CD1c-positive myeloid dendritic cell (primary cell): ENCODE measurements around the gene ASAH2.
A peak's percentile ranks its signal among the peaks of the same experiment; 100 is the strongest.
"Not testable (repeated sequence)": the region's sequence is repeated elsewhere in the genome, so short reads cannot be mapped to it uniquely, and the experiment has no call there.

Experiments
- DNase-seq: peaks from one replicate; pipeline ENCODE4 v3.0.0-alpha.2; 2016; ENCODE audit errors: extremely low spot score

The ASAH2 gene

DNA sequence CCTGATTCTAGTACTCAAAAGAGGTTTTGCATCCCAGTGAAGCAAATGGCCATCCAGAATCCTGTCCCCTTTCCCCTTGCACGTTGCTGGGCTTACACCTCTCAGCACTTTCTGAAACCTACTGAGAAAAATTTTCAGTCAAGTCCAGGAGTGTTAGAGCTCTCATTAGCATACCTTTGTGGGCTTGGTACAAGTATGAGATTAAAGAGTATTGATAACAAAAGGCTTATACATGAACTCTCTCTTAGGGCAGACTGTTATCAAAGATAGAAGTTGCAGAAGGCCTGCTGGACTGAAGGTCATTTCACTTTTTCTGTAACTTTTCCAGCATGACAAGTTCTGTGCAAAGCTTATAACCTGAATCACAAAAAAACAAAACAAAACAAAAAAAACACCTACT is at the start of gene ASAH2:
Gene ASAH2, minus strand, starts transcription at position 123 of the 400 bp plus-strand sequence. CDS start 2,906 bp downstream, outside the sequence.
- no peak for DNase-seq

DNA sequence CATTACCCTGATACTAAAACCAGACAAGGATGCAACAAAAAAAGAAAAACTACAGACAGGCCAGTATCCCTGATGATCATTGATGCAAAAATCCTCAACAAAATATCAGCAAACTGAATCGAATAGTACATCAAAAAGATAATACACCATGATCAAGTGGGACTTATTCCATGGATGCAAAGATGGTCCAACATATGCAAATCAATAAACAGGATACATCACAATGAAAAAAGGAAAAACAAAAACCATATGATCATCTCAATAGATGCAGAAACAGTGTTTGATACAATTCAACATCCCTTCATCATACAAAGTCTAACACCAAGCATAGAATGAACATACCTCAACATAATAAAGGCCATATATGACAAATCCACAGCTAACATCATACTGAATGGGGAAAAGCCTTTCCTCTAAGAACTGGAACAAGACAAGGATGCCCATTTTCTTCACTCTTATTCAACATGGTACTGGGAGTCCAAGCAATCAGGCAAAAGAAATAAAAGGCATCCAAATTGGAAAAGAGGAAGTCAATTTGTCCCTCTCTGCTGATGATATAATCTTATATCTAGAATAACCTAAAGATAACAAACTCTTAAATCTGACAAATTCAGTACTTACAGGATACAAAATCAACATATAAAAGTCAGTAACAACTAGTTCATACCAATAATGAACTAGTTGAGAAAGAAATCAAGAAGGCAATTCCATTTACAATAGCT is 48.8 kb upstream of the ASAH2 start:
- DNase-seq: no peak

DNA sequence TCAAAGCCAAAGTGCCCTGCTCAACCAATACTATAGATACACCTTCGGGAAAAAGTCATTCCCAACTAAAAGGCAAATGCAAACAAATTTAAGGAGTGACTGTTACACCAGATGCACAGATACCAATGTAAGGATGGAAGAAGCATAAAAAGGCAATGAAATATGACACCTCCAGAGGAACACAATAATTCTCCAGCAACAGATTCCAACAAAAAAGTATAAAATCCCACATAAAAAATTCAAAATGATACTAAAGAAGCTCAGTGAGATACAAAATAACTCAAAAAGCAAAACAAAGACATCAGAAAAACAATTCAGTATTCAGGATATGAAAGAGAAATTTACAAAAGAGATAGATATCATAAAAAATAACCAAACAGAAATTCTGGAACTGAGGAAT is 44.1 kb upstream of the ASAH2 start:
- no peak for DNase-seq

DNA sequence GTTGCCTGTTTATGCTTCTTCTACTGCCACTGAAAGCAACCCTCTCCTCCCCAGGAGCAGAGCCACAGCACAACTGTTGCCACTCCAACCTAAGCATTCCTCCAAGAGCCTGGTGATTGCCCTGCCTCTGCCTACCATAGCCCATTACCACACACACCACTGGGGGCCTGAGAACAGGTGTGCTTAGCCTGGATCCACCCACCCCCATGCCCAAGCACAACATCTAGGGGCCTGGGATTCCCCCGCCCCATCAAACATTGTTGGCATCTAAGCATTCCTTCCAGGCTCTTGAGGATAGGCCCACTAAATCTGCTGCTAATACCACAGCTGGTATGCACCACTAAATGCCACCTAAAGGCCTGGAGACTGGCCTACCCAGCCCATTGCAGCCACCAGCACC is 43.3 kb upstream of the ASAH2 start:
- DNase-seq: no peak

DNA sequence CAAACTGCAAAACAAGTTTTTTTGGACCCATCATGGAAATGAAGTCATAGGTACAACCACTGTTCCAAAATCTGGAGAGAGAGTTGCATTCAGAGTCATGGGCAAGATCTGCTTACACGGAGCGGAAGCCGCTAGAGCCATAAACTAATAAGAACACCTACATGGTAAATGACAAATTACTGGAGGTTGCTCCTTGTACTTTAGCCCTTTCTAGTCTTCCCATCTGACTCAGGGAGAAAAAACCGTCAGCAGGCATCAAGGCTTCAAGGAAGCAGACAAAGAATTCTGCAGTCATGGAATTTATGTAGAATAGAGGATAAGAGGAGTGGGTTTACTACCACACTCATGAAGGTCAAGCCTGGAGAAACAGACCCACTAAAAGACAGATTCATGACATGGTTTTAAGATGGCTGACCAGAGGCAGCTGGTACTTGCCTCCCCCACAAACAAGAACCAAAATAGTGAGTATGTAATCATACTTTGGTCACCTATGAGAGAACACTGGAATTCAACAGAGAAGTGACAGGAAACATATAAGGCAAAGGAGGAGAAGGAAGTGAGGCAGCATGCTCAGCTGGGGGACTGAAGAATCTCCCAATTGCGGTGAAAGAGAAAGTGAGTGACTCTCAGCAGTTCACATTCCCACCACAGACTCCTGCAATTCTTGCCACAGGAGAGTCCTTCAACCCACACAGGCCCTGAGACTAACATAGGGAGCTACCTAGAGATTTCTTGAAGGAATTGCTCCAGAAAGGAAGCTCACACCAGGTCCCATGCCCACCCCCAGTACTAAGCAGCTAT is 42.4 kb upstream of the ASAH2 start:
- no peak for DNase-seq

DNA sequence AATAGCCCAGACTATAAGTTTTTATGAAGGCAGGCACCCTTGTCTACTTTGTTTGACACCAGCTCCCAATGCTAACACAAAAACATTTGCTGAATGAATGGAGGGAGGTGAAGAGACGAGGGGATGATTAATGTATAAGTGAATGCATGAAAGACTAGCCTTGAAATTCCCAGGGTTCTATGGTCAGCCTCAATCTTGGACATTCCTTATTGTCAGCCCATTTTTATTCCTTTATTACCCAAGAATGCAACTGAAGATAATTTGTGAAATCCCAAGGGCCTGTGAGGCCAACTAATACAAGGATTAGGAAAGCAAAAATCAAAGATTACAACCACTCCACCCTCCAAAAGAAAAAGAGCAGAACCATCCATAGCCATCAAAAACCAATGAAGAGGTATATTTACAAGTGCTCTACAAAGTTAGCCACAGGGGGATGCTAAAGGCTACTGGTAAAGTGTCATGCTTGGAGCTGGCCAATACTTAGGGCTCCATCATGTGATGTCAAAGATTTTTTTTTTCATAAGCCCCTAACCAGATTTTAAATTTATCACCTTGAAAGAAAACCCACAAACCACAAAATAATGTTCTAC is 40.0 kb upstream of the ASAH2 start:
- DNase-seq: no peak

DNA sequence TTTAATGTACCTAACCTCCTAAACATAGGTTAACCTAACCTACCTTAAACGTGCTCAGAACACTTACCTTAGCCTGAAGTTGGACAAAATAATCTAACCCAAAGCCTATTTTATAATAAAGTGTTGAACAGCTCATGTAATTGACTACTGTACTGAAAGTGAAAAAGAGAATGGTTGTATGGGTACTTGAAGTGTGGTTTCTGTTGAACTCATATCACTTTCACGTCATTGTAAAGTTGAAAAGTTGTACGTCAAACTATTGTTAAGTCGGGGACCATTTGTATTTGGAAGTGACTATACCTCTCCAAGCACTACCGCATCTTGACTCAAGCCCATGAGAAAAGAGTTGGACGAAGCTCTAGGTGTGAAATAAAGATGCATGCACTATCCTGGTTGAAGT is 37.9 kb upstream of the ASAH2 start:
- no peak for DNase-seq

DNA sequence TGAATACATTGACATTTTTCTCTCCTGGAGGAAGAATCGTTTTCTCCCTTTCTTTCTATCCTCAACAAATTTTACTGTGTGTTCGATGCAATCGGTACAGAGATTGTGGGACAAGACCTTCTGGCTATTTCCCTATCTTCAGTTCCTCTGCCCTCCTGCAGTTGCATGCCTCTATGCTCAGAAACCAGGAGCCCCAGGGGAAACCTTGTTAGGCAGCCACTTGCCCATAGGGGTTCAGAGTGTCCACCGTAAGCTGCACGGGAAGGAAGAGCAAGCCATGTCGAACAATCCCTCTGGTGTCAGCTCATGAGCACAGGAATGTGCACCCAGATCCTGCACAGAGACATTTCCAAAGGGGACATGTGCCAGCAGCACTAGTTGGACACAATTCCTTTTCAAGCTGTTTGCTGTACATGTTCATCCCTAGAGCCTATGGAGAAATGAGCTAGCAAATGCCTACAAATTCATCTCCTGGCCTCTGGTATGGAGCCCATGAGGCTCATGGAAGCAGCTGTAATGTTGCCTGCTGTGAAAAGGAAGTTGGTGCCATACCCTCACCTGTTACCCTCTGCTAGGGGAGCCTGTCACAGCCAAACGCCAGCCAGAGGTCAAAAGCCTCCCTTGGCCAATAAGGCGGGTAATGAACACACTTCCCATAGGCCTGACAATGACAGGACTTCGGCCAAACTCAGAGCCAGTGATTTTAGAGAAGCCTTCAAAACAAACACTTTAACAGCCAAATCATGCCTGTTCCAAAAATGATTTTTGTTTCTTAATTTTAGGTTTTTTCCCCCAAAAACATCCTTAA is 35.9 kb upstream of the ASAH2 start:
- DNase-seq: no peak

DNA sequence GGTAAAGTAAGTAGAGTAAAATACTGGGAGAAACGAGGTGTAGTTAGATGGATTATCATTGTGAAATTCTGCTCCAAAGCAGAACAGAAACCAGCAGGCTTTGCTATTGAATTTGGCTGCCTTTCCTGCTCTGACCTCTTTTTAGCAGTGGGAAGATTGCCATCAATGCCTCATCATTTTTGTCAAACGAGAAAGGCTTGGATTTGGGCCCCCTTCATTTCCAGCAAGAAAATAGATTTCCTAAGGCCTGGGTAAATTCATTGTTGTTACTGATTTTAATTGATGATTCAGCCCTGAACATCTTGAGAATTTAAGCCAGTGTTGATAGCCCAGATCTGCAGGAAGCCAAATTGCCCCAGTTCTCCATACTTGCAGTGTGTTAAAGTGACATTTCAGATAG is 35.2 kb upstream of the ASAH2 start:
- peak; percentile 17 for DNase-seq

DNA sequence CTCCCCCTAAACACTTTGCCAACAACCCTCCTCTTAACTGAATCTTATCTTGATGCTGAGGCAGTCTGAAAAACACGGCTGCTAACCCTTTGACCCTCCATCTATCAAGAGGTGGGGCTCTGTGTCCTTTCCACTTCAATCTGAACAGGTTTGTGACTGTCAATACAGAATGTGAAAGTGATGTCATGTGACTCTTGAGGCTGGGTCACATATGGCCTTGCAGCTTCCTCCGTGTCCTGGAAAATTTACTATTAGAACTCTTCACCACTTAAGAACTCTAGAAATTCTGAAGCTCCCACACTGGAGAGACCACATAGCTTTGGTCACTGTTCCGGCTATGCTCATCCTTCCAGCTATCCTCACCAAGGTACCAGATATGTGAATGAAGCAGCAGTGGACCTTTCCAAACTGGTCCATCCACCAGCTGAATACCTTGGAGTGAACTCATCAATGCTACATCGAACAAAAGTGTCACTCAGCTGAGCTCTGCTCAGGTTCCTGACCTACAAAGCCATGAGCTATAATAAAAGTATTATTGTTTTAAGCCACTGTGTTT is 30.7 kb upstream of the ASAH2 start:
- DNase-seq: no peak

DNA sequence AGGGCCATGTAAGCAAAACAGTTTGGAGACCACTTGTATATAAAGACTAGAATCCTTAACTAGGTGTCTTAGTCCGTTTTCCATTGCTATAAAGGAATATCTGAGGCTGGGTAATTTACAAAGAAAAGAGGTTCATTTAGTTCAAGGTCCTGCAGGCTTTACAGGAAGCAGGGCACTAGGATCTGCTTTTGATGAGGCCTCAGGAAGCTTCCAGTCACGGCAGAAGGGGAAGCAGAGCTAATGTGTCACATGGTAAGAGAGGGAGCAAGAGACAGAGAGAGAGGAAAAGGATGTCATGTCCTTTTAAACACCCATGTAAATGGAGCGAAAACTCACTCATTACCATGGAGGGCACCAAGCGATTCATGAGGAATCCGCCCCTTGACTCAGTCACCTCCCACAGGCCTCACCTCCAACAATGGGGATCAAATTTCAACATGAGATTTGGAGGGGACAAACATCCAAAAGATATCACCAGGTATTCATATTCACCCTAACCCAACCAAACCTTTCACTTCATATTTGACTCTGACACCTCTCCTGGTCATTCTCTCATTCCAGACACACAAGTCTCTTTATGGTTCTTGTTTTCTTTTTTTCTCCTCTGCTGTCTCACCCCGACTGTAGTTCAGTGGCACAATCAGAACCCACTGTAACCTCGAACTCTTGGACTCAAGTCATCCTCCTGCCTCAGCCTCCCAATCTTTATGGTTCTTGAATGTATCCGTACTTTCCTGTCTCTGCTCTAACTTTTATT is 30.1 kb upstream of the ASAH2 start:
- DNase-seq: no peak

DNA sequence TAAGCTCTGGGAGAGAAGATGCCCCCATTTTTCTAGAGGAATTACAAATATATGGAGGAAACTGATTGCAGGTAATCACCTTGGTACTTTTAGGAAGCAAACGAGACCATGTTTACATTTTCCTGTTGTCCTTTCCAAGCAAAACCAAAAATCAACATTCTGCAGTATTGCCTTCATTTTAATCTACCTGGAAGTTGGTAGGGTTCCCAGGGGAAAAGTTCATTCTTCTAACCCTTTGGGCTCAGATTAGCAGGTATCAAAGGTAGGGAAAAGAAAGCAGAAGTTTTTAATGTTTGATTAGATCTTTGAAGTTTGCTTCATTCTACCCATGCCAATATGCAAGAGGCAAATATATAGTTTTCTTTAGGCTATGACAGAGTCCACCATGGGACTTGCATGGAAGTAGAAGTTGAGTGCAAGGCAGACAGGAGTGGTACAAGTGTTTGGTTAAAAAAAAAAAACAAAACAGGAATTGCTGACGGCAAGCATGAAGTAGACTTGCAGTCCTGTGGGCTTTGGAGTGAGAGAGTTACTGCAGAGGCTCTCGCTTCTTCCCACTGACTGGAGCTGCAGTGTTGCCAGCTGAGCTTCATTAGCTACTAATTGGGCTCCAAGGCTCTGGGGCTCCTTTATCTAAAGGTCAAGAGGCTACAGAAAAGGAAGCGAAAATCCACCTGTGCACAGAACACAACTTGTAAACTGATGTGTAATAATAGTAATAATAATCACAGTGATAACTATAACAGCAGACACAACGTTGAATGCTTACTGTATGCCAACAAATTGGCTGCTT is 28.9 kb upstream of the ASAH2 start:
- no peak for DNase-seq

DNA sequence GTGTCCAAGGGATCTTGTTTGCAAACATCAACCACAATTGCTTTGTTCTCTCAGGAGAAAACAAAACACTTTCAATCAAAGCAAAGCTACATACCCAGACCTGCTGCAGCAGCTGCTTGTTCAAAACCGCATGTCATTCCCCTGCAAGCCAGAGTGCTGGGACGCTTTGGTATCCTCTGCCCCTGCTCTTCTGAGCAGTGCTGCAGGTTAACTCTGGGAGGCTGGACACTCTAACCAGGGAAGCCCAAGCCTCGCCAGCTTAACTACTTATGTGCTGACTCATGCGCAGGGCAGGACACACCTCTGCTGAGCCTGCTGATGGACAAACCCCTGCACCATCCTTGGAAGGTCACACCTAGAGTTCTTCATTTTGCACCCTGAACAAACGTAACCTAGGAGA is 28.2 kb upstream of the ASAH2 start:
- no peak for DNase-seq

DNA sequence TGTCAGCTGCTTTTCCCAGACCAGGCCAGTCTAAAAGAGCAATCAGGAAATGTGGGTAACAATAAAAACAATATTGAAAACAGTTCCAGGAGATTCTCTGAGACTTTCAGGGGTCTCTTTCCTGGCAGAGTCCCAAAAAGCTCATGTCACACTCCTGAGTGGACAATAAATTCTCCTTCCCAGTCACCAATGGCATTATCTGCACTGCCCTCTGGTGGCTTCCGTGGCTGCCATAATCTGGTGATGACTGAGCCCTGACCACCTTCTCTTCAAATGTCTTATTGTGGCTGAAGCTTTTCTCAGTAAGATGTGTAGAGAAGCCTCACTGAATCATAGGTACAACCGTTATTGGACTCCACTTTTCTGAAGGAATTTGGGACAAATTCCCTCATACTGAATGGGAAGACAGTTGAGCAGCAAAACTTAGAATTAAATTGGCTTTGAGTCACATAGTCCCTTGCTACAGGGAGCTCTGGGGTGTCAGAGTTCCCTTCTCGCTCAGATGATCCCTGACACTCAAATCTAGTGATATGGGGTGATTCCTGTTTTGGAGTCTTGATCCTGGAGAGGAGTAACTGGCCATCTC is 24.4 kb upstream of the ASAH2 start:
- DNase-seq: peak; percentile 9

DNA sequence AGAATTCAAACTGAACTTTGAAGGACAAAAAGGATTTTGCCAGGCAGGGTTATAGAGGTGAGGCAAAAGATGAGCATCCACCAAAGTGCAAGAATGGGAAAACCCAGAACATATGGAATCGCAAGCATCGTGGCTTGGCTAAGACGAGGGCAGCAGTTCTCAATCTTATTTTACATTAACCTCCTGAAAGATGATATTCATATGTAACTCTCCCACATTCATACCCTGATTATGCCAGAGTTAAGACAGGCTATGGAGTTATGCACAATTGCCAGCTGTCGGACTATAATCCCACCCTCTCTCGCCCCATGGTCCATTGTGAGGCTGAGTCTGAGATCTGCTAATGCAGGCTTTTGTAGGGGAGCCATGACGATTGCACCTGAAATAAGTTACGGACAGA is 21.2 kb upstream of the ASAH2 start:
- no peak for DNase-seq

DNA sequence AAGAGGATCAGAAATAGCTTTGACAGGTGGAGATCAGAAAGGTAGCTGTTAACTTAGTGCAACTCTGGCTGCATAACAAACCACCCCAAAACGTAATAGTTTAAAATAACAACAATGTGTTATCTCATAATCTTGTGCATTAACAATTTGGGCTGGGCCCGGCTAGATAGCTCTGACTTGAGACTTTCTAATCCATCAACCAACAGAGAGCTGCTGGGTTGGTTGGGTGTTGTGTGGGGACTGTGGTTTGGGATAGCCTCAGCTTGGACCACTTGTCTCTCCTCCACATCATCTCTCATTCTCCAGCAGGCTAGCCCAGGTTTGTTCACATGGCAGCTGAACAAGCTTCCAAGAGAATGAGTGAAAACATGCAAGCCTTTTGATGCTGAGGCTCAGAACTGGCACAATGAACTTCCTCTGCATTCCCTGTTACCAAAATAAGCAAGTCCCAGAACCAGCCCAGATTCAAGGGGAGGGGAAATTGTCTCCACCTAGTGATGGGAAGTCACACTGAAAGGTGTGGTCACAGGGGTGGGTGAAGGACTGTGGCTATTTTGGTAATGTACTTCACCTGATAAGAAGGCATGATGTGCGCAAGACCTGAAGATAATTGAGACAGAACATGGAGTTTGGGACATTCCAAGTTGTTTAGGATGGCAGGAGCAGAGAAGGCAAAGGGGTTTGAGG is 20.4 kb upstream of the ASAH2 start:
- no peak for DNase-seq

DNA sequence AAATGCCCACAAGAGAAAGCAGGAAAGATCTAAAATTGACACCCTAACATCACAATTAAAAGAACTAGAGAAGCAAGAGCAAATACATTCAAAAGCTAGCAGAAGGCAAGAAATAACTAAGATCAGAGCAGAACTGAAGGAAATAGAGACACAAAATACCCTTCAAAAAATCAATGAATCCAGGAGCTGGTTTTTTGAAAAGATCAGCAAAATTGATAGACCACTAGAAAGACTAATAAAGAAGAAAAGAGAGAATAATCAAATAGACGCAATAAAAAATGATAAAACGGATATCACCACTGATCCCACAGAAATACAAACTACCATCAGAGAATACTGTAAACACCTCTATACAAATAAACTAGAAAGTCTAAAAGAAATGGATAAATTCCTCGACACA is 16.6 kb upstream of the ASAH2 start:
- DNase-seq: not testable (repeated sequence)

DNA sequence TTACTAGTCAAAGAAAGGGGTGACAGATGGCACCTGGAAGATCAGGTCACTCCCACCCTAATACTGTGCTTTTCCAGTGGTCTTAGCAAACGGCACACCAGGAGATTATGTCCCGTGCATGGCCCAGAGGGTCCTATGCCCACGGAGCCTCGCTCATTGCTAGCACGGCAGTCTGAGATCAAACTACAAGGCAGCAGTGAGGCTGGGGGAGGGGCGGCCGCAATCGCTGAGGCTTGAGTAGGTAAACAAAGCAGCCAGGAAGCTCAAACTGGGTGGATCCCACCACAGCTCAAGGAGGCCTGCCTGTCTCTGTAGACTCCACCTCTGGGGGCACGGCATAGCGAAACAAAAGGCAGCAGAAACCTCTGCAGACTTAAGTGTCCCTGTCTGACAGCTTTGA is 11.3 kb upstream of the ASAH2 start:
- not testable (repeated sequence) for DNase-seq

DNA sequence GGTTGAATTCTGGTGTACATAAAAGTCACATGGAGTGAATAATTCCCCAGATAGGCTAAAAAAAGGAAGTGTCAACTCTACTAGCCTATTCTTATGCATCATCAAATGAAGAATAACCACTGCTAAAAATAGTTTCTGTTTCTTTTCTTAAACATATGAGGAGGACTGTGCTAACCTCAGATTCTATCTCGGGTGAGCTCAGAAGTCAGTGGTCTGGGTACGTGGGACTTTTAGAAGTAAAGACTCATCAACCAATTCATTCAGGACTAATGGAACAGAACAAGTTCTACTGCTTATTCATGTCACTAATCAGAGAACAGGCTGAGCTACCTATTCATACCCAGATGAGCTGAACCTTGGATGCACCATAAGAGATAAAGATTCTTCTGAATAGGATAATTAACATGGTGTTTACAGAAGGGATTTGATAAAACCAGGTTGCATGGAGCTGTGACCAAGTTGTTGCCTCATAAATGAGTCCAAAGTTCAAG is 9.5 kb upstream of the ASAH2 start:
- DNase-seq: peak; percentile 27
